Stomach smooth muscle (tissue), 2 donors: ENCODE measurements around the gene TMEM44.

Source experiments
- H3K27ac ChIP-seq: one replicate; pipeline ENCODE4 v1.7.0; 2013; ENCODE audit warnings: mild to moderate bottlenecking, low read length, inconsistent platforms
- H3K27me3 ChIP-seq, 2 donors: one replicate each; pipeline ENCODE4 v1.7.0; 2013; ENCODE audit warnings: low read length in 2 of 2; ENCODE audit not compliant: insufficient read depth in 2 of 2, control insufficient read depth in 1 of 2
- H3K36me3 ChIP-seq, 2 donors: one replicate each; pipeline ENCODE4 v1.7.0; 2013; ENCODE audit warnings: low read length in 2 of 2; ENCODE audit not compliant: control insufficient read depth in 2 of 2, insufficient read depth in 2 of 2
- H3K4me1 ChIP-seq: one replicate; pipeline ENCODE4 v1.7.0; 2013; ENCODE audit warnings: low read length; ENCODE audit not compliant: control insufficient read depth, insufficient read depth
- H3K4me3 ChIP-seq, 2 donors: one replicate each; pipeline ENCODE4 v1.7.0; 2013; ENCODE audit warnings: low read length in 2 of 2
- H3K9ac ChIP-seq, 2 donors: one replicate each; pipeline ENCODE4 v1.7.0; 2013; ENCODE audit warnings: low read length in 2 of 2, mild to moderate bottlenecking in 1 of 2
- H3K9me3 ChIP-seq, 2 donors: one replicate each; pipeline ENCODE4 v1.7.0; 2013; ENCODE audit warnings: low read length in 2 of 2; ENCODE audit not compliant: control insufficient read depth in 2 of 2
- donor health status: healthy.
- donor health status: Pancreatic carcinoma.

Gene TMEM44

DNA sequence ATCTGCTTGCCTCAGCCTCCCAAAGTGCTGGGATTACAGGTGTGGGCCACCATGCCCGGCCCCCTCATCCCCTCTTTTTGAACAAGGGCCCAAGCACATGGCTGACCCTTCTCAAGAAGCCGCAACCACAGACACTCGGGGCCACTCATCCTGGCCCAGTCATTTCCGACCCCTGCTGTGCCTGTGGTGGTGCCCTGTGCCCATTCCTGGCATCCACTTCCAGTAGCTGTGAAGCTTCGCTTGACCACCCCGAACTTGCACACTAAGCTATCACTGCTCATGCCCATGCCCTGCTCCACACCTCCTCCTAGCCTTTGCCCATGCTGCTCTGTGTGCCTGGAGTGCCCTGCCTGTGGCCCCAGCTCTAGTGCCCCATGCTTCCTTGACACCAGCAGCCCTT is 8.3 kb downstream of the TMEM44 start:
- H3K9me3 ChIP-seq, result no peaks in the 10 kb centered on the region
- H3K27me3 ChIP-seq, result no peaks in the 10 kb centered on the region
- no peaks in the 10 kb centered on the region for H3K36me3 ChIP-seq
- no peak overlapping the region for H3K9ac ChIP-seq
- H3K4me3 ChIP-seq, result no peak overlapping the region
- H3K27ac ChIP-seq, result no peak overlapping the region
- H3K4me1 ChIP-seq, result no peaks in the 10 kb centered on the region

DNA sequence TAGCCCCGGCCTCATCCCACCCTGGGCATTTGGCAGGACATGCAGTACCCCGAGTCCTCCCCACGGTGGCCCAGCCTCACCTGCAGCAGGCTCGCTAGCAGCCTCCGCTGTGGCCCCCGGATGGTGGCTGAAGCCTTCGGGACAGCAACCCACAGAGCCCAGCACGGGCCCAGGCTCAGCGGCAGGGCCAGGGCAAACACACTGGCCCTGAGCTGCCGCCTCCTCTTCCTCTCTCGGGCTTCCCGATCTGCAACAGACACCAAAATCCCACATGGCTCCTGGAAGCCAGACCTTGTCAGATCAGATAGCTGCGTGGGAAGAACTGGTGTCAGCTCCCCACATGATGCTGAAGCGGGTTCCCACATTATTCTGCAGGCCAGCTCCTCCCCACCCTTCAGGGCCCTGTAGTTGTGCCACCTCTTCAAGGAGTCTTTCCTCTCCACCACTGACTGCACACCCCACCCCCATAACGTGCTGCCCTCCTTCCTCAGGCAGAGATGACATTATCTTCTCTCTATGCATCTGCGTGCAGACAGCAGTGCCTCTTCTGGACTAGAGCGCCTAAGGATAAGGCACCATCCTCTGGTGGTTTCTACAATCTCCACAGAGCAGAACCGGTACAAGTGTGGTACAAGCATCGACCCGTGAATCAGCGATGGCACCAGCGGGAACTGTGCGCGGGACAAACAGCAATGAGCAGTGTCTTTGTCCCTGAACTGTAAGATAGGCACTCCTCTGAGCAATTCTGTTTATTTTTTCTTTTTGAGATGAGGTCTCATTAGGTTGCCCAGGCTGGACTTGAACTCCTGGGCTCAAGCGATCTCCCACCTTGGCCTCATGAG is 9.5 kb downstream of the TMEM44 start:
- H3K9ac ChIP-seq, result no peak overlapping the region
- no peaks in the 10 kb centered on the region for H3K36me3 ChIP-seq
- H3K27me3 ChIP-seq, result no peaks in the 10 kb centered on the region
- no peaks in the 10 kb centered on the region for H3K4me1 ChIP-seq
- no peak overlapping the region for H3K27ac ChIP-seq
- no peaks in the 10 kb centered on the region for H3K9me3 ChIP-seq
- H3K4me3 ChIP-seq, result no peak overlapping the region

DNA sequence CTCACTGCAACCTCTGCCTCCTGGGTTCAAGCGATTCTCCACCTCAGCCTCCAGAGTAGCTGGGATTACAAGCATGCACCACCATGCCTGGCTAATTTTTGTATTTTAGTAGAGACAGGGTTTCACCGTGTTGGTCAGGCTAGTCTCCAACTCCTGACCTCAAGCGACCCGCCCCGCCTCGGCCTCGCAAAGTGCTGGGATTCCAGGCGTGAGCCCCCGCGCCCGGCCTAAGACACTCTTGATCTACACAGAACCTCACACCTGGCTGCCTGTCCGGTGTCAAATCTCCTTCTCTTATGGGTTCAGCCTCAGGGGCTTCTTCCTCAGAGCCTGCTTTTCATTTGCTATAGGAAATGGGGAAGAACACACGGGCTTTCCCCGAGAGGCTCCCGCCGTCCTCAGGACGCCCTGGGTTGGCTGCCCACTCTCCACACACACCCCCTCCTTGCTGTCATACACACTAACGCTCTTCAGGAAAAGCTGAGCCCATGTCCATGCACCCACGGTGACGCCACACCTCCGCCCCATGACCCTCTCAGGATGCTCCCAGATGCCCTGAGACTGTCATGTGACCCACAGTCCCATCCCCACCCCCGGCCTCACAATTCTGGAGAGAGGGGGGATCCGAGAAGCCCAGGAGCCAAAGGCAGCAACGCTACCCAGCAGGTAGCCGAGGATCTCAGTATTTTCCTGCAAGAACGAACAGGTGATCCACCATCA is 10.4 kb downstream of the TMEM44 start:
- H3K9me3 ChIP-seq, result no peaks in the 10 kb centered on the region
- H3K27ac ChIP-seq, result no peak overlapping the region
- H3K27me3 ChIP-seq, result no peaks in the 10 kb centered on the region
- H3K4me1 ChIP-seq, result no peaks in the 10 kb centered on the region
- no peaks in the 10 kb centered on the region for H3K36me3 ChIP-seq
- no peak overlapping the region for H3K9ac ChIP-seq
- H3K4me3 ChIP-seq, result no peak overlapping the region

DNA sequence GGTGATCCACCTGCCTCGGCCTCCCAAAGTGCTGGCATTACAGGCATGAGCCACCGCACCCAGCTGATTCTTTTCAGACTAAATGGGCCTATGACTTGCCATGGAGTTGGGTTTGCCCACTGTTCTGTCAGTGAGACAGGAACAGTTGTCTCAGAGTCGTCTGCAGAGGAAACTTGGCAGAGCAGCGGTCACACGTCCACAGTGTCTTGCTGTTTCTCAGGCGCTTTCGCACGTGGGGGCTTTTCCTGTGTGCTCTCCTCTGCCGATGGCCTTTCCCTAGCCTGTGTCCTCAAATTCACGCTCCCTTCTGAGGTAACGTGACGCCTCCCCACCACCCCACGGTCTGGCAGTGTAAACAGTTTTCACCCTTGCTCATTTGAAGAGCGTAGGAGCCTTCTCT is 11.3 kb downstream of the TMEM44 start:
- no peak overlapping the region for H3K4me3 ChIP-seq
- H3K9ac ChIP-seq, result no peak overlapping the region
- H3K27ac ChIP-seq, result no peak overlapping the region
- no peaks in the 10 kb centered on the region for H3K27me3 ChIP-seq
- H3K9me3 ChIP-seq, result no peaks in the 10 kb centered on the region
- no peaks in the 10 kb centered on the region for H3K36me3 ChIP-seq
- H3K4me1 ChIP-seq, result no peaks in the 10 kb centered on the region

DNA sequence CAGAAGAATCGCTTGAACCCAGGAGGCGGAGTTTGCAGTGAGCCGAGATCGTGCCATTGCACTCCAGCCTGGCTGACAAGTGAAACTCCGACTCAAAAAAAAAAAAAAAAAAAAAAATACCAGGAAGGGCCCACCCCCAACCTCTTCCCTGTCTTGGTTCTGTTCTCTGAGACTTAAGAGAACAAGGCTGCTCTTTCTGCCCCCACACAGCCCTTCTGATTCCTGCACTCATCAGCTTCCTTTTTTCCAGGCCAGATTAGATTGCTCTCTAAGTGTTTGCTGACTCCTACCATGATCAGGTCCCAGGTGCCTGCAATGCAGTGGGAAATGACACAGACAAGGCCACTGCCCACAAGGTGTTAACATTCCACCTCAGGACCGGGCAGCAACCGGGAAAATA is 13.0 kb downstream of the TMEM44 start:
- Histone ChIP-seq H3K27ac (no peak overlapping the region), H3K27me3 (no peaks in the 10 kb centered on the region), H3K36me3 (no peaks in the 10 kb centered on the region), H3K4me1 (no peaks in the 10 kb centered on the region), H3K9ac (no peak overlapping the region), H3K4me3 (no peak overlapping the region), H3K9me3 (no peaks in the 10 kb centered on the region)

DNA sequence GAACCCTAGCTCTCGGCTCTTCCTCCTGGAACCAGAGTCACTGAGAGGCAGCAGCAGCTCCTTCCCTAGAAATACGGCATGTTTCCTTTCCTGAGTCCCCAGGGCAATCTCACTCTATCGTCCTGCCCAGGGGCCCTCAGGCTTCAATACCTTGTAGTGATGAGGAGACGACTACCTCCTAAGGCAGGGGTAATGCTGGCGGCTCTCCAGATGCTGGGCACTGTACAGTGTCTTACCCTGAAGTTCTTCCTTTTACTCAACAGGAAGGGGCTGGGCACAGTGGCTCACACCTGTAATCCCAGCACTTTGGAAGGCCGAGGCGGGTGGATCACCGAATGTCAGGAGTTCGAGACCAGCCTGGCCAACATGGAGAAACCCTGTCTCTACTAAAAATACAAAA is 13.5 kb downstream of the TMEM44 start:
- Histone ChIP-seq H3K36me3 (no peaks in the 10 kb centered on the region), H3K9ac (no peak overlapping the region), H3K27ac (no peak overlapping the region), H3K27me3 (no peaks in the 10 kb centered on the region), H3K4me1 (no peaks in the 10 kb centered on the region), H3K9me3 (no peaks in the 10 kb centered on the region), H3K4me3 (no peak overlapping the region)

DNA sequence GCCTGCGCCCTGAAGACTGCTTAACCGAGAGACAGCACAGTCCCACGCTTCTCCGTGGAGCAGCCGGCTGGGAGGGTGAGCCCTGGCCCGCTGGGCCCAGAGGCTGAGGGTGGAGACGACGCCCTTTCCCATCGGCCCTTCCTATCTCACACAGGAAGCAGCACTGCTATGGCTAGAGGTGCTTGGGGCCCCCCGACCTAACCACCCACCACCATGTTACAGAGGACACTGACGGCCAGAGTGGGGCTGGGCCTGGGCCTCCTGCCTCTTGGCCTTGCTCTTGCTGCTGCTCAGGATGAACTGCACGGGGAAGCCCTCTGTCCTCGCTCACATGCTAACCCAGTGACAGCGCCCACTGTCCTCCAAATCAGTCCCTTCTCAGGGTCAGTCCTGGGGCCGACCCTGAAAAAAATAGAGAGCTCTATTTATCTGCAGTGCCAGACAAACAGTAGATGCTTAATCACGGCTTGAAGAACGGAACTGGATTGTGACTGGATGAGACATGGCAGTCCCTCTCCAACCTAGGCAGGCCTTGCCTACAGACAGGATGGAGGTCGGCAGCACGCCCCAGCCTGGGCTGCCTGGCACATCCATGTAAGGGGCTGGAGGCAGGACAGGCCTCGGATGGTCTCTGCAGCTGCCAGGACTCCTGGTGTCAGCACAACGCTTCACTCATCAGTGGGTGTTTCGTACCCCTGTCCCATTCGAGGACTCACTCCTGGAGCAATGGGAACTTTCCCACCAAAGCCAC is 14.2 kb downstream of the TMEM44 start:
- Histone ChIP-seq H3K27me3 (no peaks in the 10 kb centered on the region), H3K36me3 (no peaks in the 10 kb centered on the region), H3K9me3 (no peaks in the 10 kb centered on the region), H3K9ac (no peak overlapping the region), H3K27ac (no peak overlapping the region), H3K4me3 (no peak overlapping the region), H3K4me1 (no peaks in the 10 kb centered on the region)

DNA sequence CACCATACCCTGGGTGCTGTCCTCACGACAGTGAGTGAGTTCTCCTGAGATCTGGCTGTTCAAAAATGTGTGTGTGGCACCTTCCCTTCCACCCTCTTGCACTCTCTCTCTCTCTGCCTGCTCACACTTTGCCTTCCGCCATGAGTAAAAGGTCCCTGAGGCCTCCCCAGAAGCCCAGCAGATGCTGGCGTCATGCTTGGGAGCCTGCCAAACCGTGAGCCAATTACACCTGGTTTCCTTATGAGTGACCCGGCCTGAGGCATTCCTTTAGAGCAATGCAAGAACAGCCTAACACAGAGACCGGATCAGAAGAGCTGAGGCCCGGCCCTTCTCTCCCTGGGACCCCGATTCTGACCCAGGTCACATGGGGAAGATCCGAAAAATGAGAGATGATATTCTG is 15.4 kb downstream of the TMEM44 start:
- H3K9me3 ChIP-seq, result no peaks in the 10 kb centered on the region
- no peaks in the 10 kb centered on the region for H3K4me1 ChIP-seq
- no peak overlapping the region for H3K27ac ChIP-seq
- H3K36me3 ChIP-seq, result no peaks in the 10 kb centered on the region
- H3K9ac ChIP-seq, result no peak overlapping the region
- H3K27me3 ChIP-seq, result no peaks in the 10 kb centered on the region
- no peak overlapping the region for H3K4me3 ChIP-seq

DNA sequence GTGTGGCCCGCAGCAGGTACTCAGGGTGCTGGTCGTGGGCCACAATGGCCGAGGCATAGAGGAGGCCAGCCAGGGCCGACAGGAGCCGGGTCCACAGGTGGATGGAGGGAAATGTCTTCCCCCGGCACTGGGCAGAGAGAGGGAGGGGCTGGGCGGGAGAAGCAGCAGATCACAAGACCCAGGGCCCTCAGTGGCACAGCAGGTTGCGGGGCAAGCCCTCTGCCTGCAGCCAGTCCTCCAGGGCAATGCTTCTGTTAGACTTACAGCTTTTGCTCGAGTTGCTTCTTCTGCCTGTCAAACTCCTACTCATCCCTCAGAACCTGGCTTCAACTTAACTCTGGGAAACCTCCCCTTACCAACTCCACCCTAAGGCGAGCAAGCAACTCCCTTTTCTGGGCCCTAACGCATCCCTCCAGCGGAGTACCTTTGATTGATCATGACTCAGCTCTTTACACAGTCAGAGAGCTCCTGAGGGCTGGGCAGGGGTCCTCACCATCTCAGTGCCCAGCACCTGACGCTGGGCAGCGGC is 16.0 kb downstream of the TMEM44 start:
- H3K9ac ChIP-seq, result no peak overlapping the region
- H3K36me3 ChIP-seq, result no peaks in the 10 kb centered on the region
- H3K27ac ChIP-seq, result no peak overlapping the region
- H3K4me3 ChIP-seq, result no peak overlapping the region
- no peaks in the 10 kb centered on the region for H3K4me1 ChIP-seq
- no peaks in the 10 kb centered on the region for H3K27me3 ChIP-seq
- H3K9me3 ChIP-seq, result no peaks in the 10 kb centered on the region

DNA sequence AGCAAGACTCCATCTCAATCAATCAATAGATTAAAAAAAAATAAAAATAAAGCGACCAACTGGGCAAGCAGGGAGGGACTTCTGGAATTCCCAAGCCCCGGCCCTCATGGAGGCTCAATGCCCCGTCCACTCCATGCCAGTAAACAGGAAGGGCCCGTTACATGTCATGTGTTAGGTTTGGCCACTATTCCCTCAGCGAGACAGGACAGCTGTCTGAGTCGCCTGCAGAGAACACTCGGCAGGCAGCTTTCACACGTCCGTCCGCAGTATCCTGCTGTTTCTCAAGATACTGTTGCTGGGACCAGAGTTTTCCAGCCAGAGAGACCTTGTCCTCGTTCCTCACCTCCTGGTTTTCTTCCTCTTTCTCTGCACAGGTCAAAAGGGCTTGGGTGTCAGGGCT is 18.0 kb downstream of the TMEM44 start:
- Histone ChIP-seq H3K4me1 (no peaks in the 10 kb centered on the region), H3K27me3 (no peaks in the 10 kb centered on the region), H3K9ac (no peak overlapping the region), H3K36me3 (no peaks in the 10 kb centered on the region), H3K9me3 (no peaks in the 10 kb centered on the region), H3K27ac (no peak overlapping the region), H3K4me3 (no peak overlapping the region)
